KMS-11 (cell line): ENCODE measurements around the gene PLTP.
A peak's percentile ranks its signal among the peaks of the same experiment; 100 is the strongest.

ENCODE experiments used
- H2AFZ ChIP-seq: fragments of 200-600 bp; sonication (generic); 2 replicates; pipeline ENCODE4 v1.6.1; 2016; ENCODE audit warnings: antibody characterized with exemption, mixed run types, low read depth
- H3K27ac ChIP-seq: fragments of 200-600 bp; sonication (generic); 2 replicates; pipeline ENCODE4 v1.6.1; 2016; ENCODE audit warnings: mild to moderate bottlenecking, mixed run types
- H3K27me3 ChIP-seq: fragments of 200-600 bp; sonication (generic); 2 replicates; pipeline ENCODE4 v1.6.1; 2017; ENCODE audit warnings: mild to moderate bottlenecking, low read depth, mixed run types, moderate library complexity; ENCODE audit not compliant: insufficient read depth
- H3K36me3 ChIP-seq: fragments of 200-600 bp; sonication (generic); 2 replicates; pipeline ENCODE4 v1.6.1; 2017; ENCODE audit warnings: mild to moderate bottlenecking, mixed run types; ENCODE audit not compliant: insufficient read depth
- H3K4me1 ChIP-seq: fragments of 200-600 bp; sonication (generic); 2 replicates; pipeline ENCODE4 v1.6.1; 2016; ENCODE audit warnings: mild to moderate bottlenecking, low read depth, mixed run types; ENCODE audit not compliant: poor library complexity, severe bottlenecking
- H3K4me2 ChIP-seq: fragments of 200-600 bp; sonication (generic); 2 replicates; pipeline ENCODE4 v1.7.0; 2016; ENCODE audit warnings: mild to moderate bottlenecking, mixed run types
- H3K4me3 ChIP-seq: fragments of 200-600 bp; sonication (generic); IDR thresholded peaks from 2 replicates; pipeline ENCODE4 v1.6.1; 2017; ENCODE audit warnings: low read depth, low read length, mixed read lengths; ENCODE audit not compliant: insufficient read depth
- H3K79me2 ChIP-seq: fragments of 200-600 bp; sonication (generic); 2 replicates; pipeline ENCODE4 v1.6.1; 2016; ENCODE audit warnings: low read depth, mixed run types; ENCODE audit not compliant: insufficient read depth
- H3K9ac ChIP-seq: fragments of 200-600 bp; sonication (generic); 2 replicates; pipeline ENCODE4 v1.6.1; 2016; ENCODE audit warnings: mild to moderate bottlenecking, mixed run types
- H4K20me1 ChIP-seq: fragments of 200-600 bp; sonication (generic); 2 replicates; pipeline ENCODE4 v1.6.1; 2016; ENCODE audit warnings: mild to moderate bottlenecking, mixed run types; ENCODE audit not compliant: insufficient read depth
- CTCF ChIP-seq: fragments of 200-600 bp; sonication (generic); conservative IDR thresholded peaks from 2 replicates; pipeline ENCODE4 v1.6.1; 2017; ENCODE audit warnings: low read depth, mild to moderate bottlenecking, antibody characterized with exemption, low read length, moderate library complexity, mixed read lengths

PLTP gene

GRCh38 chr20:45860560-45861220 is 51.3 kb downstream of the PLTP start:
- no peak for TF ChIP-seq CTCF
- Histone ChIP-seq H3K4me1 (peaks cover 26% of the 10 kb centered on the region), H4K20me1 (no peaks in the 10 kb centered on the region), H3K27ac (no peak overlapping the region), H3K79me2 (peaks cover 14% of the 10 kb centered on the region), H2AFZ (no peak overlapping the region), H3K4me3 (no peak overlapping the region), H3K4me2 (no peak overlapping the region), H3K36me3 (no peaks in the 10 kb centered on the region), H3K27me3 (no peaks in the 10 kb centered on the region), H3K9ac (no peak overlapping the region)

- H3K9ac ChIP-seq, result no peak overlapping the region
- no peak overlapping the region for H3K27ac ChIP-seq
- H3K4me1 ChIP-seq, result peaks cover 30% of the 10 kb centered on the region
- no peak overlapping the region for H3K4me2 ChIP-seq
- TF ChIP-seq CTCF, result no peak
- H4K20me1 ChIP-seq, result no peaks in the 10 kb centered on the region
- H3K4me3 ChIP-seq, result no peak overlapping the region
- peaks cover 19% of the 10 kb centered on the region for H3K79me2 ChIP-seq
- no peaks in the 10 kb centered on the region for H3K36me3 ChIP-seq
- no peaks in the 10 kb centered on the region for H3K27me3 ChIP-seq
- no peak overlapping the region for H2AFZ ChIP-seq
Measured at GRCh38 chr20:45859916-45860315, 52.0 kb downstream of the PLTP start.

- no peak overlapping the region; the same call in 1 of the 2 replicates for H3K27ac ChIP-seq
- peaks cover 30% of the 10 kb centered on the region for H3K4me1 ChIP-seq
- peaks cover 24% of the 10 kb centered on the region for H3K79me2 ChIP-seq
- peak overlapping the region; percentile 93 for H3K4me2 ChIP-seq
- H3K27me3 ChIP-seq, result no peaks in the 10 kb centered on the region
- peak overlapping the region; percentile 52; the same call in 1 of the 2 replicates for H3K9ac ChIP-seq
- no peak overlapping the region for H3K4me3 ChIP-seq
- H3K36me3 ChIP-seq, result no peaks in the 10 kb centered on the region
- TF ChIP-seq CTCF, result no peak
- no peaks in the 10 kb centered on the region for H4K20me1 ChIP-seq
- peak overlapping the region; percentile 95 for H2AFZ ChIP-seq
Measured at GRCh38 chr20:45857882-45858216, 54.1 kb downstream of the PLTP start.

GRCh38 chr20:45857114-45857881 is 54.7 kb downstream of the PLTP start, which contains the start of the genes ACOT8 and ZSWIM3:
ACOT8 (minus strand) TSS chr20:45857392; CDS start chr20:45857315, 77 bp downstream.
ZSWIM3 (plus strand) TSS chr20:45857614; CDS start chr20:45857826, 212 bp downstream.
- no peaks in the 10 kb centered on the region for H3K36me3 ChIP-seq

More at GRCh38 chr20:45857114-45857881, 54.7 kb downstream of the PLTP start, which contains the start of the genes ACOT8 and ZSWIM3:
- H3K27ac ChIP-seq, result peak within 1 kb of the TSS; percentile 13; the same call in 1 of the 2 replicates
- H3K27me3 ChIP-seq, result no peaks in the 10 kb centered on the region
- H2AFZ ChIP-seq, result peak within 1 kb of the TSS; percentile 95
- H4K20me1 ChIP-seq, result no peaks in the 10 kb centered on the region
- H3K4me1 ChIP-seq, result peaks cover 30% of the 10 kb centered on the region
- no peak within 1 kb of the TSS for H3K4me3 ChIP-seq
- peak within 1 kb of the TSS; percentile 56; the same call in 1 of the 2 replicates for H3K9ac ChIP-seq
- peak within 1 kb of the TSS; percentile 93 for H3K4me2 ChIP-seq
- peaks cover 24% of the 10 kb centered on the region for H3K79me2 ChIP-seq
- no peak for TF ChIP-seq CTCF
